Keratinocyte (primary cell): ENCODE results near the gene NIN. TPM values are rescaled to one million over a fixed set of nuclear protein-coding genes. Genes with fewer than 3 reads are reported as not detected.

ENCODE experiments used
- DNase-seq: peaks from one replicate; pipeline ENCODE4 v3.0.0-alpha.2; 2011; ENCODE audit warnings: low read depth, missing footprints, low spot score
- FAIRE-seq: peaks from 2 replicates; lab custom pipeline; 2011; peaks lifted over from hg19 to GRCh38; lab: Jason Lieb, UNC
- H2AFZ ChIP-seq: 2 replicates; pipeline ENCODE4 v1.6.0; 2012; ENCODE audit warnings: low read length, control low read depth, inconsistent platforms; ENCODE audit not compliant: control insufficient read depth
- H3K27ac ChIP-seq: 2 replicates; pipeline ENCODE4 v1.5.1; 2011; ENCODE audit warnings: low read length; ENCODE audit not compliant: control insufficient read depth, insufficient read depth
- H3K27me3 ChIP-seq: 3 replicates; pipeline ENCODE4 v1.6.0; 2011; ENCODE audit warnings: low read length; ENCODE audit not compliant: control insufficient read depth, insufficient read depth; ENCODE audit errors: extremely low read depth
- H3K36me3 ChIP-seq, 2 experiments: 2 replicates in 1 of 2; 3 replicates in 1 of 2; pipeline ENCODE4 v1.5.1; 2011; ENCODE audit warnings: low read length in 2 of 2, mild to moderate bottlenecking in 1 of 2; ENCODE audit not compliant: control insufficient read depth in 2 of 2, insufficient read depth in 2 of 2; ENCODE audit errors: extremely low read depth in 1 of 2
- H3K4me1 ChIP-seq: 3 replicates; pipeline ENCODE4 v1.5.1; 2011; ENCODE audit warnings: low read length; ENCODE audit not compliant: control insufficient read depth, insufficient read depth; ENCODE audit errors: extremely low read depth
- H3K4me2 ChIP-seq: 3 replicates; pipeline ENCODE4 v1.6.0; 2011; ENCODE audit warnings: low read depth, low read length; ENCODE audit not compliant: control insufficient read depth, insufficient read depth; ENCODE audit errors: extremely low read depth
- H3K4me3 ChIP-seq, 3 experiments: fragments of 200-600 bp in 1 of 3; sonication (generic) in 1 of 3; 2 replicates in 2 of 3; 3 replicates in 1 of 3; pipeline ENCODE4 v1.5.1; 2011 to 2016; ENCODE audit warnings: low read length in 3 of 3, mild to moderate bottlenecking in 3 of 3, control low read depth in 2 of 3, inconsistent platforms in 1 of 3, low read depth in 1 of 3, mixed read lengths in 1 of 3, mixed run types in 1 of 3, moderate library complexity in 1 of 3; ENCODE audit not compliant: control insufficient read depth in 2 of 3, insufficient read depth in 2 of 3; ENCODE audit errors: extremely low read depth in 1 of 3
- H3K79me2 ChIP-seq: 2 replicates; pipeline ENCODE4 v1.6.0; 2012; ENCODE audit warnings: low read length; ENCODE audit not compliant: control insufficient read depth, insufficient read depth
- H3K9ac ChIP-seq: 3 replicates; pipeline ENCODE4 v1.6.0; 2011; ENCODE audit warnings: low read length; ENCODE audit not compliant: control insufficient read depth, insufficient read depth; ENCODE audit errors: extremely low read depth
- H3K9me1 ChIP-seq: 3 replicates; pipeline ENCODE4 v1.6.0; 2011; ENCODE audit warnings: low read length; ENCODE audit not compliant: control insufficient read depth, insufficient read depth; ENCODE audit errors: extremely low read depth
- H3K9me3 ChIP-seq: 2 replicates; pipeline ENCODE4 v1.5.1; 2012; ENCODE audit warnings: low read depth, low read length; ENCODE audit not compliant: control insufficient read depth
- H4K20me1 ChIP-seq: 3 replicates; pipeline ENCODE4 v1.6.0; 2011; ENCODE audit warnings: low read length; ENCODE audit not compliant: control insufficient read depth, insufficient read depth; ENCODE audit errors: extremely low read depth
- CTCF ChIP-seq, 3 experiments: IDR thresholded peaks in 1 of 3; conservative IDR thresholded peaks in 1 of 3; optimal IDR thresholded peaks in 1 of 3; 2 replicates in 2 of 3; 3 replicates in 1 of 3; pipeline versions ENCODE3 to v1.5.1; 2011; ENCODE audit warnings: low read length in 3 of 3, mild to moderate bottlenecking in 3 of 3, moderate library complexity in 2 of 3, control low read depth in 1 of 3, inconsistent platforms in 1 of 3; ENCODE audit not compliant: insufficient read depth in 2 of 3; ENCODE audit errors: extremely low read depth in 1 of 3
- EZH2 ChIP-seq: IDR thresholded peaks from one replicate; pipeline ENCODE4 v1.6.1; 2012; ENCODE audit warnings: inconsistent platforms, mild to moderate bottlenecking, low read length, moderate library complexity
- dilution Hi-C: fragments of 300-500 bp; cut with MboI; formaldehyde crosslinking; loops from one replicate; pipeline ENCODE4 v1.7.0; 2020; ENCODE audit warnings: low sequenced_read_pairs; ENCODE audit not compliant: extremely low pct_ligation_motif_present
- polyA plus RNA-seq, 5 experiments: library from polyadenylated mRNA; depleted of rRNA in 3 of 5; stranded (reverse) in 3 of 5; stranded (forward) in 1 of 5; unstranded in 1 of 5; fragments of >200 nt; gene quantifications; 1 replicate in 1 of 5; 2 replicates in 3 of 5; 3 replicates in 1 of 5; pipeline versions ENCODE4 v1.2.1 to v1.2.3, GENCODE V29; 2011 to 2012; ENCODE audit warnings: missing spikeins in 2 of 5, low read depth in 1 of 5, low replicate concordance in 1 of 5

NIN gene
- polyA plus RNA-seq, 1 donor (not counting 4 experiments of a cell fraction or from before 2014, with no cell fraction given), result 15.2 TPM

- peaks cover 6% of the 10 kb centered on the region for H4K20me1 ChIP-seq
- dilution Hi-C loops, result no loop called here
- no peak overlapping the region for H2AFZ ChIP-seq
- H3K4me2 ChIP-seq, result no peak overlapping the region
- no peak overlapping the region for H3K27ac ChIP-seq
- H3K9me1 ChIP-seq, result peaks cover 2% of the 10 kb centered on the region
- H3K27me3 ChIP-seq, result no peaks in the 10 kb centered on the region
- H3K9ac ChIP-seq, result no peak overlapping the region
- H3K79me2 ChIP-seq, result peaks cover 67% of the 10 kb centered on the region
- H3K4me1 ChIP-seq, result peaks cover 46% of the 10 kb centered on the region
- no peak overlapping the region for H3K4me3 ChIP-seq
- no peak for TF ChIP-seq CTCF (optimal IDR thresholded peaks at IDR 0.05 in 1 of 3, IDR thresholded peaks at IDR 0.05 in 1 of 3, conservative IDR thresholded peaks at IDR 0.05 in 1 of 3; ENCODE audit: extremely low read depth in 1 of 3, insufficient read depth in 2 of 3, low read length in 3 of 3)
- no peak for TF ChIP-seq EZH2
- no peaks in the 10 kb centered on the region for H3K9me3 ChIP-seq
- FAIRE-seq (no peak), DNase-seq (no peak)
- peaks cover 0 to 1% of the 10 kb centered on the region in 2 experiments for H3K36me3 ChIP-seq
These were observed 5.7 kb downstream of the NIN start for GRCh38 chr14:50825307-50825706.

GRCh38 chr14:50823762-50824636 is 7.0 kb downstream of the NIN start:
- Histone ChIP-seq H2AFZ (no peak overlapping the region), H3K9me3 (no peaks in the 10 kb centered on the region), H3K27me3 (no peaks in the 10 kb centered on the region), H3K9me1 (peaks cover 2% of the 10 kb centered on the region), H3K4me1 (peaks cover 37% of the 10 kb centered on the region), H3K4me3 (peak overlapping the region in 1 of 3 experiments; percentile 22), H3K79me2 (peaks cover 63% of the 10 kb centered on the region), H3K4me2 (peak overlapping the region; percentile 75), H3K9ac (no peak overlapping the region), H3K27ac (peak overlapping the region; percentile 48), H3K36me3 (peaks cover 0 to 1% of the 10 kb centered on the region in 2 experiments), H4K20me1 (no peaks in the 10 kb centered on the region)
- TF ChIP-seq CTCF (optimal IDR thresholded peaks at IDR 0.05 in 1 of 3, IDR thresholded peaks at IDR 0.05 in 1 of 3, conservative IDR thresholded peaks at IDR 0.05 in 1 of 3; ENCODE audit: extremely low read depth in 1 of 3, insufficient read depth in 2 of 3, low read length in 3 of 3) (no peak), EZH2 (no peak)
- dilution Hi-C loops, result no loop called here
- FAIRE-seq, result peak; percentile 5
- no peak for DNase-seq
